Activated naive CD4-positive, alpha-beta T cell (primary cell): Measurements from ENCODE around the gene MLC1.

Experiments
- DNase-seq, 4 experiments: peaks; one replicate each; lab custom pipeline; 2025; lab: John Stamatoyannopoulos, UW

Gene MLC1

DNA sequence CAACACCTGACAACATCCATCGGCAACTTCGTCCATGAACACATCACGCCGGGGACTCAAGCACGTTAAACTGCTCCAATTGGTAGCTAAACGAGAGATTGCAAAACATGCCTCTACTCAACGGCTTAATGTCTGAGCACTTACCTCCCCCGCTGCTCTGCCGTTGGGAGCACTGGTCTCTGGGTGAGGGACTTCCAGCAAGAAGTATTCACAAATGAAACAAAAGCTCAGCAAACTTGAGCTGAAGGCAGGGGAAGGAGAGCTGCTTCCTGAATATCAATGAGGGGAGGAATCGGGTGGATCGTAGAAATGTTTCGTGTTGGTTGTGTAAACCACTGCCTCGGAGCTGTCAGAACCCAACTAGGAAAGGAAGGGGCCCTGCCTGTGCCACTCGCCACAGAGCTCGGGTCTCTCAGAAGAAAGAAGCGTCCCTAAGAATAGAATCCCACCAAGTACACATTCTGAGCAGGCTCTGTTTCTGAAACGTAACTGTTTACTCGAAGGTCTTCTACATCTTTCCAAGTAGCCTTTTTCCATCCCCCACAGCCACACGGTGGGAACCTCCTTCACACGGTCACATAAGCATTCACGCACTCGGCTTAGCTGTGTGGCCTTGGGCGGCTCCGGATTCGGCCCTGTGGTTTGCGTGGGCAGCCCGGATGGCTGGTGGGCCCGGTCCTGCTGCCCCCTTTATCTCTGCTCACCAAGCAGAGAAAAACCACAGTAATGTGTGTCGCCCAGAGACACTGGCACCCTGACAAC is at the start of gene MLC1:
Gene MLC1, minus strand, starts transcription at position 216 of the 762 bp plus-strand sequence. CDS start 524 bp downstream, outside the sequence.
- DNase-seq = no peak

DNA sequence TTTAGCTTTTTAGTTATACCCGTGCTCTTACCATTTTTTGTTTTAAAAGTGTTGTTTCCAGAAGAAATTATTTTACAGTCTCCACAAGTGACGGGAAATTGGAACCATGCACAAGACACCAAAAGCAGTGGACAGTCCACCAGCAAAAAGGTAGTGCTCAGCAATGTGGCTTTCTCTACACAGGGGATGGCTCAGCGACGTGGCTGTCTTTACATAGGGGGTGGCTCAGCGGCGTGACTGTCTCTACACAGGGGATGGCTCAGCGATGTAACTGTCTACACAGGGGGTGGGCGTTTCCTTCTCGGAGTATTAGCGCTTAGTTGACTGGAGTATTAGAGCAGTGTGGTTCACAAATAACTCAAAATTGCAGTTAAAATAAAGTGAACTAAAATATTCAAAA is 49.3 kb upstream of the MLC1 start:
- DNase-seq = no peak

DNA sequence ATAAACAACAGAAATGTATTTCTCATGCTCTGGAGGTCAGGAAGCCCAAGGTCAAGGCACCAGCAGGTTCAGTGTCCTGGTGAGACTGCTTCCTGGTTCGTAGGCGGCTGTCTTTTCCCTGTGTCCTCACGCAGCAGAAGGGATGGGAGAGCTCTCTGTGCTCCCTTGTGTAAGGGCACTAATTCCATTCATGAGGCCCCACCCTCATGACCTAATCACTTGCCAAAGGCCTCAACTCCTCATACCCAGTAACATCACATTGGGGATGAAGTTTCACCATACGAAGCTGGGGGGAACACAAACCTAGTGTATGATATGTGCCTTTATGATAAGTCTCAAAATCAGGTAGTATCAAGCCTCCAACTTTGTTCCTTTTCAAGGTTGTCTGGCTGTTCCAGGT is 46.7 kb upstream of the MLC1 start:
- DNase-seq = no peak

DNA sequence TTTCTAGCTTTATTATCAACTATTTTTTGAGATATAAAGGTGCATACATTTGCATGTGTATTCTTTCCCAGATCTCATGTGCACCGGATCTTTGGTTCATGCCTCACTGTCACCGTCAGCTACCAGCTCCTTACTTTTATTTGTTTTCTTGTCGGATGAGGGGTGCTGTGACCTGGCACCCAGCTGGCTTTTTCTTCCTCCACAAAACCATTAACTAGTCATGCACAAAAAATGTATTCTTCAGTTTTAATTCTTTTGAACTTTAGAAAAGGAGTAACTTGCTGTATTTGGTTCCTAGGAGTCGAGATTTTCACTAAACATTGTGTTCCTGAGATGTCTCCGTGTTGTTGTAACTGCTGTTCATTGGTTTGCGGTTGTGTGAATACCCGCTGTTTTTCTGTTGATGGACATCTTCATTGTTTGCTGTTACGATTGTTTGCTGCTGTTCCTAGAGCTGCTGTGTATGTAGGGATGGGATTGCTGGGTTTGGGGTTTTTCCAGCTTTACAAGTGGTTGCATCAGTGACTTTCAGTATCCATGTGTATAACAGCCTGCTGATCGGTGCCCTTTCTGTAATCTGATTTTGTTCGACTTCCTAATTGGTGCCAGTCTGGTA is 44.0 kb upstream of the MLC1 start:
- DNase-seq = no peak

DNA sequence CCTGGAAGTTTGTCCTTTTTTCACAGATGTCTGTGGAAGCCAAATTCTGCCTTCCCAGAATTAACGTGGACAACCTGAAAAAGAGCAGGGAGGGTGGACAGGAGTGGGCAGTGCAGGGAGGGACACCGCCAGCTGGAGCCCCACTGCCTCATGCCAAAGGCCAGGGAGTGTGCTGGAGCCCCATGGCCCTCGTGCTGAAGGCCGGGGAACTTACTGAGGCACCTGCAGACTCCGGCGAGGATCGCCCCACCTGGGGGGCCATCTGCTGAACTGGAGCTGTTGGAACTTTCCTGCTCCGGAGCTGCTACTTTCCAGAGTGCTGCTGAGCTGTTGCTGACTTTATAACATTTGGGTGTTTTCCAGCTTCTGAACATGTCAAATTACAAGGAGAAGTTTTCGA is 39.8 kb upstream of the MLC1 start:
- DNase-seq = no peak

DNA sequence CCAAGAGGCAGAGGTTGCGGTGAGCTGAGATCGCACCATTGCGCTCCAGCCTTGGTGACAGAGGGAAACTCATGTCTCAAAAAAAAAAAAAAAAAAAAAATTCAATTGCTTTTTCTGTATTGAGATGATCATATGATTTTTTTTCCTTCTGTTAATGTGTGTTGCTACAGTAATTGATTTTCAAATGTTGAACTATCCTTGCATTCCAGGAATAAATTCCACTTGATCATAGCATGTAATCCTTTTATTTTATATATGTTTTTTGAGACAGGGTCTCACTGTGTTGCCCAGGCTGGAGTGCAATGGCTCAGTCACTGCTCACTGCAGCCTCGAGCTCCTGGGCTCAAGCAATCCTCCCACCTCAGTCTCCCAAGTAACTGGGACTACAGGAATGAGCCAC is 37.9 kb upstream of the MLC1 start:
- DNase-seq = no peak

DNA sequence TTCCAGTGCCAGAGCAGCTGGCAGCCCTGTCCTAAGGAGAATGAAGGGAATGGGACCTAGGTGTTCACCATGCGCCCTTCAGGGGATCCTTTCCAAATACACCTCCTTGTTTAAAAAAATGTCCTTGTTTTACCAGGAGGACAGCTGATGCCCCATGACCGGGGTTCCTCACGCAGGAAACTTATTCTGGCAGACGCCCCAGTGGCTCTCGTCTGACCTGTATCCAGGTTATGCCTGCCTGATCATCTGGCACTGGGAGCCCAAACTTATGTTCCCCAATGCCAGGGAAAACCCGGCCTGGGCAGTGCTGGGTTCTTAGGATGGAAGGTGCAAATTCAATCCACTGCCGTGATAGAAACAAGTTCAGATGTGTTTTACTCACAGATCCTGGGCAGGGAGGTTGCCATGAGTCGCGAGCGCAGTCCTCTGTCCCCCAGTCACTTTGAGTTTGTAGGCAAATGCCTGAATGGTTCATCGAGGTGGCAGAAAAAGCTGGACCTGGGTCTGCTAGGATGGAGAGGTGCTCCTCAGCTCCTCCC is 36.0 kb upstream of the MLC1 start:
- DNase-seq = no peak

DNA sequence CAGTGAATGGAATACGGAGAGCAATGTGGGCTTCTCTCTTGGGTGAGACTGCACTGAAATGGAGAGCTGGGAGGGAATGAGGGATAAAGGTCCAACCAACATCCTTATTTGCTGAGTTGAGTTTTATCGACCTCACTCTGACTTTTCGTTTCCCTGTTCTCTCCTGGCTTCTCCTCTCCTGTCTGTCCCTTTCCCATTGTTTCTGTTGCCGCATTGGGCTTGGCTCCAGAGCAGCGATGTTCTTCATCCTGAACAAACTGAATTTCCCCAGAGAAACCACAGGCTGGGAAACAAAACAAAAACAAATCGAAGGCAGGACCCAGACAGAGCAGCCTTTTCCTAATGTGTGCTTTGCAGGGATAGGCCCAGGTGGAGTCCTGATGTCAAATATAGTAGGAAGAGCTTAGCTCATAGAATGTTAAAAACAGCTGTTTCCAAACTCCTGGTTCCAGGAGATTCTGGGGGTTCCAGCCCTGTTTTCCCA is 34.6 kb upstream of the MLC1 start:
- DNase-seq = no peak

DNA sequence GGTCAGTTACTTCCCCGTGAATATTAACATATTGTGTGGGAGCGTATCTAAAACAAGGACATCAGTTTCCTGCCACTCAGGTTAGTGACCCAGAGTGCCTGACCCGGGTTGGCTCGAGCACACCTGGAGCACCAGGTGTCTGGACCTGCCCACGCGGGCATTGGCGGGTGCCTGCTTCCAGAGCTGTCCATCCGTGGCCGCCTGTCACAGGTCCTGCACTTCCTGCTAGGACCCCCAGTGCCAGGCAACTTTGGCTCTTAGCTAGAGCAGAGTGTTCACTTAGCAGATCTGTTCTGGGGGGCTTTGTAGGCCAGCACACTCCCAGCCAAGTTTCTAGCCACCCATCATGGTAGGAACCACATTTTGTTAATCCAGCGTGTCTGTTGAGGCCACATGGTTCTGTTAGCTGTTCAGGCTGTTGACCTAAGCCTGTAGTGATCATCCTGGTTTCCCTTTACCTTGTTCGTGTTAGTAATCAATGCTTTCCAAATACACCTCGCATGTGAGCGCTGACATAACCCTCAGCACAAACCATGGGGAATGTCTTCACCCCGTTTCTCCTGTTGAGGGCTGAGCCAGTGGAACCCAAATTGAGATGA is 34.0 kb upstream of the MLC1 start:
- no peak for DNase-seq

DNA sequence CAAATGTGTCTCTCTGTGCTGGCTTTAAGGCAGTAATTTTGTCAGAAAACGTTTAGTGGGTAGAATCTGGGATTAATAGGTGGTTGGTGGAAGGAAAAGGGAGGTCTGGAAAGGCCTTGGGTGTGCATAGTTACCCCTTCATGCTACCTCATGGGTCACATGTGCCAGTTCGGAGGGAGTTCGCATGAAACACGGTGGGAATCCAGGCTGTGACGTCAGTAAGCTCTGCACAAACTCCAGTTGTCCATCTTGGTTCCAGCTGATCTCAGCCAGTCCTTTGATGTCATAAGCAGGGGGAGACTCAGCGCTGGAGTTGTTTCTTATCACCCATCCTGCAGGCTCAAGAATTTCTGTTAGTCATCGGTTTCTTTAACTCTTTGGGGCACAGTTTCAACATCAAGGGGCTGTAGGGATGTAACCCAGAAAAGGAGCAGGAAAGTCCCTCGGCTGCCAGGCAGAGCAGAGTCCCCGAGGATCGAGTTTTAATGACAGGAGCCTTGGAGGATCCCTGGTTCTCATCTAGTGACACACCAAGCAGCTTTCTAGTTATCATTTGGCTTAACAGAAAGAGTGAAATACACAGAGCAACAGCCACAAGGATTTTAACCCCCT is 33.4 kb upstream of the MLC1 start:
- DNase-seq = no peak

DNA sequence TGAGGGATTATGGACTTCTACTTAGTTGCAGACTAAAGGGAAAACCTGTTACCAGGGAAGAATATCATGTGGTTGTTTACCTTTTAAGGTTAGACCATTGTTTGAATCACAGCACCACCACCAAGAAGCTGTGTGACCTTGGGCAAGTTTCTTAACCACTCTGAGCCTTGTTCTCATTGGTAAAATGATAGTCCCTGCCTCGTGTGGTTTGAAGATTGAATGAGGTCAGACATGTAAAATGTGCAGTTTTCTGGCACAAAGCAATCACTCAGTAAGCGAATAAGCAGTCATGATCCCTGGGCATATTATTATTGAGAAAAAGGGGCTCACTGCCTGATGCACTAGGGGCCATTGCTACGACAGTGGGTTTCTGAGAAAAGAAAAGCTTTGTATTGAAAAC is 32.9 kb upstream of the MLC1 start:
- DNase-seq = no peak

DNA sequence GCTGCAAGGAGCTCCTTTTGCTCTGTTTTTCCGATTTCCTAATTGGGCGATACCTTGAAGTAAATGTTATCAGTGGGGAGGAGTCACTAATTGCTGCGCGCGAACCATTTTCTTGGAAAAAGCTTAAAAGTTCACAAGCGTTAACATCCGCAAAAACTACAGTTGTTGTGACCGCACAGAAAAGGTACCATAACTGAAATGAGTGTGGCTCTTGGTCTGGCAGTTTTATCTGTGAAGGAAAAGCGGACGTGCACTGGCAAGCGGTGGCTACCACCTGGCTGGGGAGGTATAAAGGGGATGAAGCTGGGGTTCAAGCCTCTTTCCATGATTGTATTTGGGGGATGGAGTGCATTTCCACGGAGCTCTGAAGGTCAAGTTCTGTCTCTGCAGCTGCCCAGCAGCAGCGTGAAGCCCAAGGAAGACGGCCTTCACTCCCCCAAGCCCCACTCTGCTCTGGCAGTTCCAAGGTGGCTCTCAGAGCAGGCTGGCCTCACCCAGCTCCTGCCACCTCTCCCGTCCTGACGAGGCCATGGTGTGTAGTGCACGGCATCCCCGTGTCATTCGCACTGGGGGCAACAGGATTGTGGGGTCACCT is 32.0 kb upstream of the MLC1 start:
- DNase-seq = no peak

DNA sequence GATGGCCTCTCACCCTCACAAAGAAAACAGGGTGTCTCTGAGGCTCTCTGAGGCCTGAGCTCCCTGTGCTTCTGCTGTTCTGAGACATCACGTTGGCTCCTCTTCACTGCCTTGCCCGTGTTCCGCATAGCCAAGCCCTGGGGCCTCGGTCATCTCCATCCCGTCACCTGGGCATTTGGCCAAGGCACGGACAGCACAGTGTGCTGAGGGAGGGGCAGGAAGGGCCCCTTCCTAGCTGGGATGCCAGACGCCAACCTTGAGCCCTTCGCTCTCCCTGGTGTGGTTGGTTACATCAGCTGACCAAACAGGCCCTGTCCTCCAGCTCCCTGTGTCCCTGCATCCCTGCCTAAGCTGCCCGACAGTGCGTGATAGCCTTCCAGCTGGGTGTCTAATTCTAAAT is 30.5 kb upstream of the MLC1 start:
- no peak for DNase-seq

DNA sequence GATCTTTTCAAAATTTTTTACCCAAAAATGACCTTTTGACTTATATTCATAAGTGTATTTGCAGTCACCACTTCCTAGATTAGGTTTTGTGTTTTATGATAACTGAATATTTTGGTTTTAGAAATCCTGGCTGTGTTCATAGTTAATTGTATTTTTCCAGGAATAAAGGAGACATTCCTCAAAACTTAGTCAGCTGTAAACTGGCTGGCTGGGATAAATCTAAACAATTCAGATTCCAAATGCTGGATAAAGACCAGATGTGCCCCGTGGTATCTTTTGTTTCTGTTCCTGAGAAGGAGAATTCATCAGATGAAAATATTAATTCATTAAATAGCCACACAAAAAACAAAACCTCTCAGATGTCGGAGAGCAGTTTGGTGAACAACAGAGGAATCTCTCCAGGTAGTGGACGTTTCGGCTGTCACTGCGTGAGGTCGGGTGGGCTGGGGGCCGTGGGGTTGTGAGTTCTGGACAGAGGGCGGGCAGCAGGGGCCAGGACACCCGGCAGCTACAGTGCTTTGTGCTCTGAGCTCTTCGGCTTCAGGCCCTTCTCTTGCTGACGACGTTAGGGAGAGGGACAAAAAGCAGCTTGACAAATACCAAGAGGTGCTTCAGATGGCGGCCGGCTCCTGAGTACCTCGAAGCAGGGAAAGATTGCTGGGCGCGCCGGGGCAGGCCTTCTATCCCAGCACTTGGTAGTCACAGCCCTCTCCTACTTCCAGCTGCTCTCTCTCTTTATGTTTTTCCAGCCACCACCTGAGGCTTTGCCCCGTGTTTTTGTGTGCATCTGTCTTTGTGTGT is 29.2 kb upstream of the MLC1 start:
- no peak for DNase-seq

DNA sequence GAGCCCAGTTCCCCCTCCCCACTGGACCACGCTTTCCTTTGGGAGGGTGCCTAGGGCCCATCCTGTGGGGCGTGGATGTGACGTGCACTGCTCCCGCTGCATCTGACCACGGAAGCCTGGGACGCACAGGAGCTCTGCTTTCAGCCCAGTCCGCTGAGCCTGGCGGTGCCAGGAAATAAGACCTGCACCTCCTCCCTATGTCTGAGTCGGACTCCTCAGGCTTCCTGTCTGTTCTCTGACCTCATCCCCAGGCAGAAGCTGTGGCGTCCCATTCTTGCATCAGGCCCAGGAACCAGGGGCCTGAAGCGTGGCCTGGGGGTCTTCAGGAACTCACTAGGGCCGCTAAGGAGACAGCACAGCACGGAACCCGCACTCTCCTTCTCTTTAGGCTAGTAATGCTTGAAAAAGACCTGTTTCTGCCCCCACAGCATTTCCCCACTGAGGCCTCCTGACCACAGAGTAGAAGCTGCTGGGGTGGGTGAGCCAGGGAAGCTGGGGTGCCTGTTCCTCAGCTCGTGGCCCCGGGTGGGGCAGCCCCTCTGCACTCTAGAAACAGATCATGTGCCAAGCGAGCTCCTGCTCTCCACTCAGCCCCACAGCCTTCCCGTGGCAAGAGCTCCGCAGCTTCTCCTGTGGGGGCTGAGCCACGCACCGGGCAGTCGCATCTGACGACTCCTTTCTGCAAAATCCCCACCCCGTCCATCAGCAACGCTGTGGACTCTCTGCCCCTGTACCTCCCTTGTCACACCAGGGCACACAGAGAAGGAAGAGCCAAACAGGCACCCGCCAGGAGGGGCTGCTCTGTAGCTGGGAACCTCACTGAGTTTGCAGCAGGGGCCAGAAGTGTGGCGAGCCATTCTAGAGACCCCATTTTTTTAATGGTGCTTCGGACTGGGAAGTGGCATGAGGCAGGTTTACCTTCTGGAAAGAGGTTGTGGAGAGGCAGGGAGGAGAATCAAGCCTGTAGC is 27.2 kb upstream of the MLC1 start:
- no peak for DNase-seq

DNA sequence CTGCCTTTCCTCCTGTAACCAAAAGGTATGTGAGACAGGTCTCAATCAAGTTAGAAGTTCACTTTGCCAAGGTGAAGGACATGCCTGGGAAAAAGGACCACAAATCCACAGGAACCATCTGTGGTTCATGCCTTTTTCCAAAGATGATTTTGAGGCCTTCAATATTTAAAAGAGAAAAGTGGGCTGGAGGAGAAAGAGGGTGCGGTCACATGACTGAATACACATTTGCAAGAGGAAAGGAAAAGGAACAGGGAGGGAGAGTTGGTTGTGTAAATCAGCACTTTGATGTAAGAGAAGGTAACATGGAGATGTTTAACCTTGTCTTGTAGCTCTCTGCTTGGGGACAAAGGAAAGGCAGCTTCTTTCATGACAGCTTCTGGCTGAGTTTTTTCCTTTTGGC is 25.8 kb upstream of the MLC1 start:
- DNase-seq = no peak

DNA sequence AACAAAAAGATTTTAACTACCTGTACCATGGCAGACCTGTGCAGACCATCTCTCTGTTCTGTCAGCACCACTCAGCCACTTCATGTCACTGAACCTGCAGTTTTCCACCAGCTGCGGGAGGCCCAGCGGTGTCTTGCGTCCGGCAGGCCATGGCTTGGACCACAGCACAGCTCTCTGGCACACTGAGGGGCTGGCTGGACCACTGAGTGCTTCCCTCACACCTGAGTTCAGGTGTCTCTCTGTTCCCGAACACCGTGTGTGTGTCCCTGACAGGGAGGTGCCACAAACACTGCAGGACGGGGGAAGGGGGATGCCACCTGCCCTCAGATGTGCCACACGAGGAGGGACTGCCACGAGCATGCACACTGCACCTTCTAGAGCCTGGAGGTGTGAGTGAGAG is 22.3 kb upstream of the MLC1 start:
- DNase-seq = no peak

DNA sequence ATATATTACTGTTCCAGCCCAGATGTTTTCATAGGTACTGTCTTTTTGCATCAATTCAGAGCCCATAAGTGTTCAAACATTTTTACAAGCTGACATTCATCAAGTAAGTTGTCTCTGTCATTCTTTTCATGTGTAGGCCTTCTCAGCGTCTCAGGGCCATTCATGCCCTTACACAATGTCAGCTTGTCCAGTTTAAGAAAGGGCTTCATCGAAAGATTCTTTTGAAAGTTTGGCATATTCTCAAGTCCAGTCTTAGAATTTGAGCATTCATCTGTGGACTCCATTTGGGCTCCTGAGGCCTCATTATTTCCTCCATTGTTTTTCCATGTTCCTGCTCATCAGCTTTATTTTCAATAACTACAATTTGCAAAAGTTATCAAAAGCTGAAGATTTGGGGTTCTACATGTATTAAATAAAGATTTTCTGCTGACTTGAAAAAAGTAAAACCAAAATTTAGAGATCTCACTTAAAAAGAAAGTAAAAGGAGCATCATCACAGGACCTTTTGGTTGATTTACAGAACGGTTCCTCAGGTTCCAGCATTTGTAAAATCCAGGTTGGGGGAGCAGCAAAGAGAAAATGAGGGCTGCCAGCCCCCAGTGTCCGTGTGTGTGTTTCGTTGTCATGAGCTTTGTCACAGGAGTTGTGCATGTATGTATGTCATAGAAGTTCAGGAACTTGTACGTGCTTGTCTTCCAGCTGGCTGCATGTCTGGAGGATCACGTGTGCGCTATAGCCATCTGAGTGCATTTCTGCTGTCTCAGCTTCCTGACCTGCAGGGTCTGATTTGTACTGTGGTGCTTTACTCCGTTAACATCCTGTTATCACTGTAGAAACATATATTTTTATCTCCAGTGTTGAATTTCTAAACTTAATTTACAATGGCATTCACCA is 20.2 kb upstream of the MLC1 start:
- no peak for DNase-seq

DNA sequence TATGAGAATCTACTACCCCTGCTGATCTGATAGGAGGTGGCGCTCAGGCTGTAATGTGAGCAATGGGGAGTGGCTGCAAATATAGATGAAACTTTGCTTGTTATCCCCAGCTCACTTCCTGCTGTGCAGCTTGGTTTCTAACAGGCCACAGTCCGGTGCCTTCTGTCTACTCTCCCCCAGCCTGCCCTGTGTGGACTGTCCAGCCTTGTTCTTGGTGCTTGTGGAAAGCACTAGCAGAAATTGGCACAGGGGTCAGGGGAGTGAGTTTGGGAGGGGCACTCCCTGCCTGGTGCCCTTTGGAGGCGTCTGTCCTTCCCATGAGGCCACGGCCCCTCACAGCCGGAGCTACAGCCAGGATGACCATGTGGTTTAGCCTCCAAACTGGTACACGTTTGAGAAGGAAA is 18.9 kb upstream of the MLC1 start:
- DNase-seq = no peak
